SU-DHL-6 (cell line): Measurements from ENCODE around the gene KPTN.

Experiments
- H2AFZ ChIP-seq: fragments of 200-600 bp; sonication (generic); 2 replicates; pipeline ENCODE4 v1.6.1; 2014; ENCODE audit warnings: low read depth, mild to moderate bottlenecking, moderate library complexity, mixed read lengths, antibody characterized with exemption, low read length; ENCODE audit not compliant: severe bottlenecking
- H3F3A ChIP-seq: fragments of 200-600 bp; shearing (Covaris generic); 2 replicates; pipeline ENCODE4 v1.6.0; 2016; ENCODE audit warnings: antibody characterized with exemption, mild to moderate bottlenecking; ENCODE audit not compliant: insufficient read depth
- H3K27ac ChIP-seq: fragments of 200-600 bp; sonication (generic); 2 replicates; pipeline ENCODE4 v1.5.1; 2016; ENCODE audit warnings: low read depth, mild to moderate bottlenecking, low read length, moderate library complexity, mixed read lengths
- H3K27me3 ChIP-seq: fragments of 200-600 bp; sonication (generic), shearing (Covaris generic); 2 replicates; pipeline ENCODE4 v1.6.0; 2014; ENCODE audit warnings: mild to moderate bottlenecking, low read length
- H3K36me3 ChIP-seq: fragments of 200-600 bp; sonication (generic); 2 replicates; pipeline ENCODE4 v1.6.1; 2014; ENCODE audit warnings: mild to moderate bottlenecking, low read length, mixed read lengths
- H3K4me2 ChIP-seq: fragments of 300-600, 200-600 bp; shearing (Covaris generic), sonication (generic); 2 replicates; pipeline ENCODE4 v1.6.0; 2014; ENCODE audit warnings: low read length, low read depth, mild to moderate bottlenecking; ENCODE audit not compliant: poor library complexity, severe bottlenecking
- H3K4me3 ChIP-seq: fragments of 200-600 bp; sonication (generic); 2 replicates; pipeline ENCODE4 v1.5.1; 2014; ENCODE audit warnings: antibody characterized with exemption, low read length, mild to moderate bottlenecking, mixed read lengths; ENCODE audit not compliant: insufficient read depth, poor library complexity, severe bottlenecking
- H3K79me2 ChIP-seq: fragments of 200-600 bp; sonication (generic); 2 replicates; pipeline ENCODE4 v1.6.1; 2014; ENCODE audit warnings: mild to moderate bottlenecking, low read length, moderate library complexity; ENCODE audit not compliant: insufficient read depth
- H3K9ac ChIP-seq: fragments of 200-600 bp; sonication (generic); 2 replicates; pipeline ENCODE4 v1.7.0; 2014; ENCODE audit warnings: mild to moderate bottlenecking, low read length
- H3K9me2 ChIP-seq: fragments of 200-600 bp; sonication (generic); replicated peaks from 2 replicates; pipeline ENCODE4 v1.6.1; 2014; ENCODE audit warnings: low read length; ENCODE audit not compliant: insufficient read depth
- H3K9me3 ChIP-seq: fragments of 200-600 bp; sonication (generic); 2 replicates; pipeline ENCODE4 v1.6.1; 2014; ENCODE audit warnings: low read length, mixed read lengths; ENCODE audit not compliant: insufficient read depth
- H4K20me1 ChIP-seq: fragments of 200-600 bp; sonication (generic); 2 replicates; pipeline ENCODE4 v1.6.1; 2014; ENCODE audit warnings: low read depth, mild to moderate bottlenecking, antibody characterized with exemption, low read length, moderate library complexity, mixed read lengths
- CTCF ChIP-seq: fragments of 200-600 bp; sonication (generic); IDR thresholded peaks from one replicate; pipeline ENCODE4 v1.5.1; 2017; ENCODE audit warnings: antibody characterized with exemption, mild to moderate bottlenecking, low read length, moderate library complexity; ENCODE audit not compliant: insufficient read depth, poor library complexity, severe bottlenecking
- EZH2phosphoT487 ChIP-seq: fragments of 200-600 bp; sonication (generic), shearing (Covaris generic); conservative IDR thresholded peaks from 2 replicates; pipeline ENCODE4 v1.6.1; 2018; ENCODE audit warnings: mild to moderate bottlenecking, antibody characterized with exemption, low read length, moderate library complexity, mixed read lengths

KPTN gene

GRCh38 chr19:47458672-47459071, 25.3 kb downstream of the KPTN start:
- no peaks in the 10 kb centered on the region for H3K79me2 ChIP-seq

GRCh38 chr19:47456721-47457474, 27.1 kb downstream of the KPTN start:
- no peaks in the 10 kb centered on the region for H3K36me3 ChIP-seq
- H4K20me1 ChIP-seq = no peaks in the 10 kb centered on the region
- no peak overlapping the region for H3K27ac ChIP-seq
- TF ChIP-seq CTCF = no peak
- no peak for TF ChIP-seq EZH2phosphoT487
- H3K79me2 ChIP-seq = no peaks in the 10 kb centered on the region
- no peak overlapping the region for H2AFZ ChIP-seq
- H3K9ac ChIP-seq = no peak overlapping the region
- H3K4me3 ChIP-seq = no peak overlapping the region
- H3F3A ChIP-seq = no peaks in the 10 kb centered on the region
- H3K9me3 ChIP-seq = peaks cover 4% of the 10 kb centered on the region; the same call in 1 of the 2 replicates
- H3K27me3 ChIP-seq = no peaks in the 10 kb centered on the region
- no peak overlapping the region for H3K4me2 ChIP-seq
- no peaks in the 10 kb centered on the region for H3K9me2 ChIP-seq

More at GRCh38 chr19:47458672-47459071, 25.3 kb downstream of the KPTN start:
- no peak overlapping the region for H3K9ac ChIP-seq
- H3K9me3 ChIP-seq = peaks cover 4% of the 10 kb centered on the region; the same call in 1 of the 2 replicates
- H3K9me2 ChIP-seq = no peaks in the 10 kb centered on the region
- no peaks in the 10 kb centered on the region for H4K20me1 ChIP-seq
- no peaks in the 10 kb centered on the region for H3K27me3 ChIP-seq
- H3K4me2 ChIP-seq = no peak overlapping the region
- H3K36me3 ChIP-seq = no peaks in the 10 kb centered on the region
- H2AFZ ChIP-seq = no peak overlapping the region
- TF ChIP-seq EZH2phosphoT487 (no peak), CTCF (no peak)
- no peak overlapping the region for H3K27ac ChIP-seq
- no peak overlapping the region for H3K4me3 ChIP-seq
- no peaks in the 10 kb centered on the region for H3F3A ChIP-seq

- Histone ChIP-seq H3K27ac (no peak overlapping the region), H2AFZ (no peak overlapping the region), H3K79me2 (no peaks in the 10 kb centered on the region), H3K27me3 (no peaks in the 10 kb centered on the region), H3F3A (no peaks in the 10 kb centered on the region), H3K9ac (no peak overlapping the region), H3K4me2 (no peak overlapping the region), H3K36me3 (no peaks in the 10 kb centered on the region), H3K4me3 (no peak overlapping the region), H3K9me2 (no peaks in the 10 kb centered on the region), H3K9me3 (peaks cover under 1% of the 10 kb centered on the region; the same call in 1 of the 2 replicates), H4K20me1 (no peaks in the 10 kb centered on the region)
- no peak for TF ChIP-seq CTCF
- no peak for TF ChIP-seq EZH2phosphoT487
Observed at GRCh38 chr19:47450478-47450877, 33.5 kb downstream of the KPTN start.
